Keratinocyte (primary cell): ENCODE measurements around the gene TTC24. TPM values are rescaled to one million over a fixed set of nuclear protein-coding genes. Genes with fewer than 3 reads are reported as not detected.

Experiments
- DNase-seq: peaks from one replicate; pipeline ENCODE4 v3.0.0-alpha.2; 2011; ENCODE audit warnings: low read depth, missing footprints, low spot score
- FAIRE-seq: peaks from 2 replicates; lab custom pipeline; 2011; peaks lifted over from hg19 to GRCh38; lab: Jason Lieb, UNC
- H2AFZ ChIP-seq: 2 replicates; pipeline ENCODE4 v1.6.0; 2012; ENCODE audit warnings: low read length, control low read depth, inconsistent platforms; ENCODE audit not compliant: control insufficient read depth
- H3K27ac ChIP-seq: 2 replicates; pipeline ENCODE4 v1.5.1; 2011; ENCODE audit warnings: low read length; ENCODE audit not compliant: control insufficient read depth, insufficient read depth
- H3K27me3 ChIP-seq: 3 replicates; pipeline ENCODE4 v1.6.0; 2011; ENCODE audit warnings: low read length; ENCODE audit not compliant: control insufficient read depth, insufficient read depth; ENCODE audit errors: extremely low read depth
- H3K36me3 ChIP-seq, 2 experiments: 2 replicates in 1 of 2; 3 replicates in 1 of 2; pipeline ENCODE4 v1.5.1; 2011; ENCODE audit warnings: low read length in 2 of 2, mild to moderate bottlenecking in 1 of 2; ENCODE audit not compliant: control insufficient read depth in 2 of 2, insufficient read depth in 2 of 2; ENCODE audit errors: extremely low read depth in 1 of 2
- H3K4me1 ChIP-seq: 3 replicates; pipeline ENCODE4 v1.5.1; 2011; ENCODE audit warnings: low read length; ENCODE audit not compliant: control insufficient read depth, insufficient read depth; ENCODE audit errors: extremely low read depth
- H3K4me2 ChIP-seq: 3 replicates; pipeline ENCODE4 v1.6.0; 2011; ENCODE audit warnings: low read depth, low read length; ENCODE audit not compliant: control insufficient read depth, insufficient read depth; ENCODE audit errors: extremely low read depth
- H3K4me3 ChIP-seq, 3 experiments: fragments of 200-600 bp in 1 of 3; sonication (generic) in 1 of 3; 2 replicates in 2 of 3; 3 replicates in 1 of 3; pipeline ENCODE4 v1.5.1; 2011 to 2016; ENCODE audit warnings: low read length in 3 of 3, mild to moderate bottlenecking in 3 of 3, control low read depth in 2 of 3, inconsistent platforms in 1 of 3, low read depth in 1 of 3, mixed read lengths in 1 of 3, mixed run types in 1 of 3, moderate library complexity in 1 of 3; ENCODE audit not compliant: control insufficient read depth in 2 of 3, insufficient read depth in 2 of 3; ENCODE audit errors: extremely low read depth in 1 of 3
- H3K79me2 ChIP-seq: 2 replicates; pipeline ENCODE4 v1.6.0; 2012; ENCODE audit warnings: low read length; ENCODE audit not compliant: control insufficient read depth, insufficient read depth
- H3K9ac ChIP-seq: 3 replicates; pipeline ENCODE4 v1.6.0; 2011; ENCODE audit warnings: low read length; ENCODE audit not compliant: control insufficient read depth, insufficient read depth; ENCODE audit errors: extremely low read depth
- H3K9me1 ChIP-seq: 3 replicates; pipeline ENCODE4 v1.6.0; 2011; ENCODE audit warnings: low read length; ENCODE audit not compliant: control insufficient read depth, insufficient read depth; ENCODE audit errors: extremely low read depth
- H3K9me3 ChIP-seq: 2 replicates; pipeline ENCODE4 v1.5.1; 2012; ENCODE audit warnings: low read depth, low read length; ENCODE audit not compliant: control insufficient read depth
- H4K20me1 ChIP-seq: 3 replicates; pipeline ENCODE4 v1.6.0; 2011; ENCODE audit warnings: low read length; ENCODE audit not compliant: control insufficient read depth, insufficient read depth; ENCODE audit errors: extremely low read depth
- EZH2 ChIP-seq: IDR thresholded peaks from one replicate; pipeline ENCODE4 v1.6.1; 2012; ENCODE audit warnings: inconsistent platforms, mild to moderate bottlenecking, low read length, moderate library complexity
- dilution Hi-C: fragments of 300-500 bp; cut with MboI; formaldehyde crosslinking; loops from one replicate; pipeline ENCODE4 v1.7.0; 2020; ENCODE audit warnings: low sequenced_read_pairs; ENCODE audit not compliant: extremely low pct_ligation_motif_present
- polyA plus RNA-seq, 5 experiments: library from polyadenylated mRNA; depleted of rRNA in 3 of 5; stranded (reverse) in 3 of 5; stranded (forward) in 1 of 5; unstranded in 1 of 5; fragments of >200 nt; gene quantifications; 1 replicate in 1 of 5; 2 replicates in 3 of 5; 3 replicates in 1 of 5; pipeline versions ENCODE4 v1.2.1 to v1.2.3, GENCODE V29; 2011 to 2012; ENCODE audit warnings: missing spikeins in 2 of 5, low read depth in 1 of 5, low replicate concordance in 1 of 5
- TF ChIP-seq, protein P1 (sequence below), 3 experiments: IDR thresholded peaks in 1 of 3; conservative IDR thresholded peaks in 1 of 3; optimal IDR thresholded peaks in 1 of 3; 2 replicates in 2 of 3; 3 replicates in 1 of 3; pipeline versions ENCODE3 to v1.5.1; 2011; ENCODE audit warnings: low read length in 3 of 3, mild to moderate bottlenecking in 3 of 3, moderate library complexity in 2 of 3, control low read depth in 1 of 3, inconsistent platforms in 1 of 3; ENCODE audit not compliant: insufficient read depth in 2 of 3; ENCODE audit errors: extremely low read depth in 1 of 3

Gene TTC24
- polyA plus RNA-seq, 1 donor (not counting 4 experiments of a cell fraction or from before 2014, with no cell fraction given) = not detected

GRCh38 chr1:156623946-156624813, 44.7 kb downstream of the TTC24 start:
- no peak for DNase-seq
- H3K79me2 ChIP-seq = no peaks in the 10 kb centered on the region
- no peaks in the 10 kb centered on the region for H3K4me1 ChIP-seq
- no peaks in the 10 kb centered on the region for H3K36me3 ChIP-seq
- no peak overlapping the region for H3K9ac ChIP-seq
- H3K4me3 ChIP-seq = peak overlapping the region in 2 of 3 experiments; percentile 20 to 35
- no peak for FAIRE-seq
- H3K4me2 ChIP-seq = peak overlapping the region; percentile 66
- no peaks in the 10 kb centered on the region for H3K9me3 ChIP-seq
- H3K27ac ChIP-seq = no peak overlapping the region
- peak overlapping the region; percentile 68 for H2AFZ ChIP-seq
- H3K9me1 ChIP-seq = no peaks in the 10 kb centered on the region
- H4K20me1 ChIP-seq = no peaks in the 10 kb centered on the region
- peaks cover 44% of the 10 kb centered on the region for H3K27me3 ChIP-seq
- dilution Hi-C loops = no loop called here
- TF ChIP-seq, protein P1, sequence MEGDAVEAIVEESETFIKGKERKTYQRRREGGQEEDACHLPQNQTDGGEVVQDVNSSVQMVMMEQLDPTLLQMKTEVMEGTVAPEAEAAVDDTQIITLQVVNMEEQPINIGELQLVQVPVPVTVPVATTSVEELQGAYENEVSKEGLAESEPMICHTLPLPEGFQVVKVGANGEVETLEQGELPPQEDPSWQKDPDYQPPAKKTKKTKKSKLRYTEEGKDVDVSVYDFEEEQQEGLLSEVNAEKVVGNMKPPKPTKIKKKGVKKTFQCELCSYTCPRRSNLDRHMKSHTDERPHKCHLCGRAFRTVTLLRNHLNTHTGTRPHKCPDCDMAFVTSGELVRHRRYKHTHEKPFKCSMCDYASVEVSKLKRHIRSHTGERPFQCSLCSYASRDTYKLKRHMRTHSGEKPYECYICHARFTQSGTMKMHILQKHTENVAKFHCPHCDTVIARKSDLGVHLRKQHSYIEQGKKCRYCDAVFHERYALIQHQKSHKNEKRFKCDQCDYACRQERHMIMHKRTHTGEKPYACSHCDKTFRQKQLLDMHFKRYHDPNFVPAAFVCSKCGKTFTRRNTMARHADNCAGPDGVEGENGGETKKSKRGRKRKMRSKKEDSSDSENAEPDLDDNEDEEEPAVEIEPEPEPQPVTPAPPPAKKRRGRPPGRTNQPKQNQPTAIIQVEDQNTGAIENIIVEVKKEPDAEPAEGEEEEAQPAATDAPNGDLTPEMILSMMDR (optimal IDR thresholded peaks at IDR 0.05 in 1 of 3, IDR thresholded peaks at IDR 0.05 in 1 of 3, conservative IDR thresholded peaks at IDR 0.05 in 1 of 3; ENCODE audit: extremely low read depth in 1 of 3, insufficient read depth in 2 of 3, low read length in 3 of 3) = peak in 2 of 3 experiments; percentile 50 to 62
- TF ChIP-seq EZH2 = peak; percentile 85

- H4K20me1 ChIP-seq = no peaks in the 10 kb centered on the region
- H3K4me2 ChIP-seq = peak overlapping the region; percentile 66
- no peak for FAIRE-seq
- no peaks in the 10 kb centered on the region for H3K9me3 ChIP-seq
- TF ChIP-seq EZH2 = peak; percentile 46
- TF ChIP-seq, protein P1 (optimal IDR thresholded peaks at IDR 0.05 in 1 of 3, IDR thresholded peaks at IDR 0.05 in 1 of 3, conservative IDR thresholded peaks at IDR 0.05 in 1 of 3; ENCODE audit: extremely low read depth in 1 of 3, insufficient read depth in 2 of 3, low read length in 3 of 3) = no peak
- H3K9ac ChIP-seq = no peak overlapping the region
- no peaks in the 10 kb centered on the region for H3K9me1 ChIP-seq
- no peak overlapping the region for H3K4me3 ChIP-seq
- H3K36me3 ChIP-seq = no peaks in the 10 kb centered on the region
- H2AFZ ChIP-seq = no peak overlapping the region
- H3K79me2 ChIP-seq = no peaks in the 10 kb centered on the region
- no peak for DNase-seq
- dilution Hi-C loops = no loop called here
- H3K27me3 ChIP-seq = peaks cover 36% of the 10 kb centered on the region
- H3K27ac ChIP-seq = no peak overlapping the region
- H3K4me1 ChIP-seq = no peaks in the 10 kb centered on the region
Measured at GRCh38 chr1:156624814-156625435, 45.4 kb downstream of the TTC24 start.
